ENCODE results near the gene PLXNA3. TPM values are rescaled to one million over a fixed set of nuclear protein-coding genes. Genes with fewer than 3 reads are reported as not detected.

Gene PLXNA3
- total and polyA plus RNA-seq, 2 donors from 2014 or later, result 4.9 to 40.5 TPM

GRCh38 chrX:154502098-154502497 lies 44.0 kb downstream of the PLXNA3 start:
- H3K36me3 ChIP-seq (ENCODE audit: control insufficient read depth in 2 of 3, insufficient read depth in 3 of 3, low read length in 3 of 3), result no peaks in the 10 kb centered on the region
- H3K27me3 ChIP-seq (ENCODE audit: control insufficient read depth, insufficient read depth, low read length), result no peaks in the 10 kb centered on the region
- FAIRE-seq (no peak), DNase-seq (no peak)
- no peaks in the 10 kb centered on the region for H3K9me3 ChIP-seq (ENCODE audit: control insufficient read depth in 2 of 3, insufficient read depth in 1 of 3, low read length in 3 of 3)
- H3K9ac ChIP-seq (ENCODE audit: low read length in 3 of 3), result no peak overlapping the region
- intact Hi-C loops (cut with DNase I), result no loop called here
- H3K27ac ChIP-seq (ENCODE audit: low read depth in 2 of 2, low read length in 2 of 2), result no peak overlapping the region
- H3K4me3 ChIP-seq (ENCODE audit: low read length in 3 of 3), result no peak overlapping the region
- no peak for TF ChIP-seq CTCF (IDR thresholded peaks at IDR 0.05; ENCODE audit: borderline replicate concordance, extremely low read depth, insufficient read depth)
- H3K4me1 ChIP-seq (ENCODE audit: control insufficient read depth in 2 of 3, insufficient read depth in 2 of 3, low read depth in 1 of 3, low read length in 3 of 3), result no peaks in the 10 kb centered on the region

- H3K36me3 ChIP-seq (ENCODE audit: control insufficient read depth in 2 of 3, insufficient read depth in 3 of 3, low read length in 3 of 3), result no peaks in the 10 kb centered on the region
- no peaks in the 10 kb centered on the region for H3K27me3 ChIP-seq (ENCODE audit: control insufficient read depth, insufficient read depth, low read length)
- intact Hi-C loops (cut with DNase I), result no loop called here
- no peak overlapping the region for H3K4me3 ChIP-seq (ENCODE audit: low read length in 3 of 3)
- H3K4me1 ChIP-seq (ENCODE audit: control insufficient read depth in 2 of 3, insufficient read depth in 2 of 3, low read depth in 1 of 3, low read length in 3 of 3), result no peaks in the 10 kb centered on the region
- no peak overlapping the region for H3K9ac ChIP-seq (ENCODE audit: low read length in 3 of 3)
- no peak for TF ChIP-seq CTCF (IDR thresholded peaks at IDR 0.05; ENCODE audit: borderline replicate concordance, extremely low read depth, insufficient read depth)
- DNase-seq, result no peak
- H3K27ac ChIP-seq (ENCODE audit: low read depth in 2 of 2, low read length in 2 of 2), result no peak overlapping the region
- no peaks in the 10 kb centered on the region for H3K9me3 ChIP-seq (ENCODE audit: control insufficient read depth in 2 of 3, insufficient read depth in 1 of 3, low read length in 3 of 3)
- FAIRE-seq, result no peak
Measured at GRCh38 chrX:154502989-154503388, 44.9 kb downstream of the PLXNA3 start.

- no peak for TF ChIP-seq CTCF (IDR thresholded peaks at IDR 0.05; ENCODE audit: borderline replicate concordance, extremely low read depth, insufficient read depth)
- Histone ChIP-seq H3K27me3 (ENCODE audit: control insufficient read depth, insufficient read depth, low read length) (no peaks in the 10 kb centered on the region), H3K9ac (ENCODE audit: low read length in 3 of 3) (no peak overlapping the region), H3K4me3 (ENCODE audit: low read length in 3 of 3) (no peak overlapping the region), H3K36me3 (ENCODE audit: control insufficient read depth in 2 of 3, insufficient read depth in 3 of 3, low read length in 3 of 3) (no peaks in the 10 kb centered on the region), H3K4me1 (ENCODE audit: control insufficient read depth in 2 of 3, insufficient read depth in 2 of 3, low read depth in 1 of 3, low read length in 3 of 3) (no peaks in the 10 kb centered on the region), H3K27ac (ENCODE audit: low read depth in 2 of 2, low read length in 2 of 2) (no peak overlapping the region), H3K9me3 (ENCODE audit: control insufficient read depth in 2 of 3, insufficient read depth in 1 of 3, low read length in 3 of 3) (no peaks in the 10 kb centered on the region)
- intact Hi-C loops (cut with DNase I), result no loop called here
- FAIRE-seq, result no peak
- DNase-seq, result no peak
Measured at GRCh38 chrX:154505734-154506133, 47.7 kb downstream of the PLXNA3 start.
